Adipocyte (in vitro differentiated cells): ENCODE data around the gene PHF21A.
A peak's percentile ranks its signal among the peaks of the same experiment; 100 is the strongest.

Source experiments
- DNase-seq: peaks from one replicate; pipeline ENCODE4 v3.0.0-alpha.2; 2015; ENCODE audit warnings: low read depth
- H3K27me3 ChIP-seq: replicated peaks from 2 replicates; pipeline ENCODE4 v1.7.0; 2013; ENCODE audit warnings: mild to moderate bottlenecking, low read length, moderate library complexity; ENCODE audit not compliant: control insufficient read depth, insufficient read depth
- H3K36me3 ChIP-seq: 2 replicates; pipeline ENCODE4 v1.7.0; 2013; ENCODE audit warnings: low read length, mild to moderate bottlenecking, moderate library complexity; ENCODE audit not compliant: control insufficient read depth, insufficient read depth, severe bottlenecking
- H3K4me1 ChIP-seq: 2 replicates; pipeline ENCODE4 v1.7.0; 2013; ENCODE audit warnings: mild to moderate bottlenecking, low read length, moderate library complexity; ENCODE audit not compliant: control insufficient read depth, insufficient read depth
- H3K4me3 ChIP-seq: 2 replicates; pipeline ENCODE4 v1.7.0; 2013; ENCODE audit warnings: mild to moderate bottlenecking, low read length, moderate library complexity
- H3K9ac ChIP-seq: 2 replicates; pipeline ENCODE4 v1.7.0; 2013; ENCODE audit warnings: mild to moderate bottlenecking, low read length, moderate library complexity
- H3K9me3 ChIP-seq: 2 replicates; pipeline ENCODE4 v1.7.0; 2013; ENCODE audit warnings: mild to moderate bottlenecking, low read length, moderate library complexity; ENCODE audit not compliant: control insufficient read depth

The PHF21A gene

DNA sequence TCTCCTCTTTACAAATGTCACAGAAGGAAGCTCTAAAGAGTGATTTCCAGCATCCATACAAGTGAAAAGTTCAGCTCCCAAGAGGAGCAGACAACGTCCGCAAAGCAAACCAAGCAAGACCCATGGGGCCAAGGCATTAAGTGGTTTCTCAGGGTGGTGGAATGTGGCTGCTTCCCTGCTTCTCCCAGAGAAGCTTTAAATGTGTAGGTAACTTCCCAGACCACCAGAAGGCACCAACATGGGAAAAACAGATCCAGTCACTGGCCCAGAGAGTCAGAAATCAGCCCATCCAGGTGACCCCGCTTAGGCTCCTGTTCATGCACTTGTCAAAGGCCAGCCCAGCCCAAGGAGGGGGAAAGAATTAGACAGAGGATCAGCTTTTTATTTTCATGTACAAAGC, 13.3 kb upstream of the PHF21A start:
- no peak for DNase-seq
- peaks cover 11% of the 10 kb centered on the region for H3K27me3 ChIP-seq
- H3K36me3 ChIP-seq, result no peaks in the 10 kb centered on the region
- no peaks in the 10 kb centered on the region for H3K4me1 ChIP-seq
- H3K9me3 ChIP-seq, result no peaks in the 10 kb centered on the region
- no peak overlapping the region for H3K9ac ChIP-seq
- no peak overlapping the region for H3K4me3 ChIP-seq

DNA sequence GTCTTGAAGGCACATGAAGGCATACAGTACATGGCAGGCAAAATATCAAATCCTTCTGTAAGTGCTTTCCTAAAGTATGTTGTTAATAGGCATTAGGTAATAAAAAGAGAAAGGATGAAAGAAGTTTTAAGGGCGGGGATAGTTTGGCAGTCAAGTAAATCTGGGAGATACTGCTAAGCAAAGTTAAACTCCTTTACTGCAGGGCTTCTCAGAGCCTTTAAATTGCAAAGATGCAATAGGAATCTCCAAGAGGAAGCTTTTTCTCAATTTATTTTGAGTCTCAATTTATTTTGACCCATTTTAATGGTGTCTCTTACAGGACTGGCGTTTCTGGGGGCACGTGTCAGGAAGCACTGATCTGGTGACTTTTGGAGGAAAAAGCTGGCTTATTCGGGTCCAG, 12.8 kb upstream of the PHF21A start:
- Histone ChIP-seq H3K36me3 (no peaks in the 10 kb centered on the region), H3K9me3 (no peaks in the 10 kb centered on the region), H3K27me3 (peaks cover 11% of the 10 kb centered on the region), H3K4me1 (no peaks in the 10 kb centered on the region), H3K4me3 (no peak overlapping the region), H3K9ac (no peak overlapping the region)
- no peak for DNase-seq

DNA sequence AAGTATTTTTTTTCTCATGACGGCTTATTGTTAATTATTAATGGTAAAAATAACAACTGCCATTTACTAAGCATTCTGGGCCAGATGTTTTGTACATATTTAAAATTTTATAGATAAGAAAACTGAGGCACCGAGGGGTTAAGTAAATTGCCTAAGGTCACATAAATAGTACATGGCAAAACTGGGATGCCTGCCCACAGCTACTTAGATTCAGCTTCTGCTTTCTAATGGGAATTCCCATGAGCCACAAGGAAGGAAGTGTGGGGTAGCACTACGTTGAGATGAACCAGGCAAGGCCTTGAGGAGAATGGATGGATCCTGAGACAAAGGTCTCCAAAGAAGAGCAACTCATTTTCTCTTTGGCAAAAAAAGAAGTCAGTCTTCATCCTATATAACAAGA, 11.9 kb upstream of the PHF21A start:
- no peak for DNase-seq
- Histone ChIP-seq H3K4me3 (no peak overlapping the region), H3K36me3 (no peaks in the 10 kb centered on the region), H3K27me3 (peaks cover 11% of the 10 kb centered on the region), H3K4me1 (no peaks in the 10 kb centered on the region), H3K9me3 (no peaks in the 10 kb centered on the region), H3K9ac (no peak overlapping the region)

DNA sequence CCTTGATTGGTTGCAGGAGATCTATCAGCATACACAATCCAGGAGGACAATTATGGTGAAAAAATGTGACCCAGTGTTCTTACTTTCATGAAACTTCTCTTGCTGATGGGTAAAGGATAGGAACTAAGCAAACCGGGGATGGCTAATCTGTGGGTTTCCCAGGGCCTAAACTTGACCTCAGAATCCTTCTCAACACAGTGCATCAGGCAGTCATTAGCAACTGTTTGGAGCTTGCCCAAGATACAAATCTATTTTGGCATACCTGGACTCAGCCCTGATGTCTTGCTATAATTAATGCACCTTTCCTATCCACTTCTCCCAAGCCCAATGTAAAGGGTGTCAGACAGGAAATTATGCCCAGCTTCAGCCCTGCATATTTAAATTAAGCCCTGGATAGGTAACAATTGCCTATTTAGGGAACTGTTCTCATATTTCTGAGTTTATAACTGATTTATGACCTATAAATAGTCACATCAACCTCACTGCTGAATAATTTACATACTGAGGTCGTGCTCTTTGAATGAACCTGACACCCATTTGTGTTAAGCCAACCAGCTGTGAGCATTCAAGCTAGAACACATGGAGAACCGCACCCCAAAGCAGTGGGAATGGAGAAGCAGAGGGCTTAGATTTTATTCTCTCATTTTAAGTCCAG, 9.2 kb upstream of the PHF21A start:
- H3K4me3 ChIP-seq, result no peak overlapping the region
- peaks cover 7% of the 10 kb centered on the region for H3K27me3 ChIP-seq
- DNase-seq, result no peak
- H3K9ac ChIP-seq, result no peak overlapping the region
- no peaks in the 10 kb centered on the region for H3K9me3 ChIP-seq
- no peaks in the 10 kb centered on the region for H3K4me1 ChIP-seq
- H3K36me3 ChIP-seq, result no peaks in the 10 kb centered on the region

DNA sequence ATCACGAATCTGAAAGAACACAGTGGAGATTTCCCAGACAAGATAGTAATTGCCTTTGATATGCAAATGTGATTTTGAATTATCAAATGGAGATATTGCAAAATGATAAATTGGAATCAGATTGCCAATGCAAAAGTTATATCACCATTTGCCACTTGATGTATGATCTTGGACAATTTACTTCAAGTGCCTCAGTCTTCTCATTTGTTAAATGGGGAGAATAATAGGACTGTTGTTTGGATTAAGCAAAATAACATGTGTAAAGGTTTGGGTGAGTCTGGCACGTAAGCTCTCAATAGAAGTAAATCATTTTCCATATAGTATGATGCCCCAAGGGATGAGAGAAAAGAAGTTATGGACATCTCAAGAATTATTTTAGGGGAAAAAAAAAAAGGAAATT, 7.9 kb upstream of the PHF21A start:
- no peak for DNase-seq
- H3K9ac ChIP-seq, result no peak overlapping the region
- no peaks in the 10 kb centered on the region for H3K9me3 ChIP-seq
- H3K36me3 ChIP-seq, result no peaks in the 10 kb centered on the region
- H3K27me3 ChIP-seq, result no peaks in the 10 kb centered on the region
- H3K4me1 ChIP-seq, result no peaks in the 10 kb centered on the region
- H3K4me3 ChIP-seq, result no peak overlapping the region

DNA sequence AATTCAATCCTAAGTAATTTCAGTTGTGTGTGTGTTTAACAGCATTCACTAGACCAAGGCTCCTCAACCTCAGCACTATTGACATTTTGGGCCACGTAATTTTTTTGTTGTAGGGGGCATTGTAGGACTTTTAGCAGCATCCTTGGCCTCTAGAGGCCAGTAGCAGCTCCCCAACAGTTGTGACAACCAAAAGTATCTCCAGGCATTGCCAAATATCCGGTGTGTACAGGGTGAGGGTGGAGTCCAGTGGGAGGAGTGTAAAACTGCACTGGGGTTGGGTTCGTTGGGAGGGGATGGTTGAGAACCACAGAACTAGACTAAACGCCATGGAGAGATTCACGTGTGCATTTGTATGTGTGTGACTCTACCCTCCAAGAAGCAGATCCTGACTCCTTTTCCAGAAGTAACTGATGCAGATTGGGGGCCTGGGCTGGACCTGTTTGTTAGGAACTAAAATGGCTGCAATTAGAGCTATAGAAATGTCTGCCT, 5.9 kb upstream of the PHF21A start:
- Histone ChIP-seq H3K9ac (no peak overlapping the region), H3K4me1 (peaks cover 14% of the 10 kb centered on the region), H3K36me3 (no peaks in the 10 kb centered on the region), H3K27me3 (no peaks in the 10 kb centered on the region), H3K9me3 (no peaks in the 10 kb centered on the region), H3K4me3 (no peak overlapping the region)
- peak; percentile 59 for DNase-seq

DNA sequence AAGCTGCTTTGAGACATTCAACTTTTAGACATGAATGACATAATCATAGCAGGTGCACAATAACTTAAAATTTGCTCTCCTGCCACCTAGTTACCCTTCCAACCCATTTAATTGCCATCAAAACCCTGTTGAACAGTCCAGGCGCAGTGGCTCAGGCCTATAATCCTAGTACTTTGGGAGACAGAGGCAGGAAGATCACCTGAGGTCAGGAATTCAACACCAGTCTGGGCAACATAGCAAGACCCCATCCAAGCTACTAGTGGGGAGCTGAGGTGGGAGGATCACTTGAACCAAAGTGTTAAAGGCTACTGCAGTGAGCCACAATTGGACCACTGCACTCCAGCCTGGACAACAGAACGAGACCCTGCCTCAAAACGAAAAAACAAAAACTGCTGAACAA, 4.0 kb upstream of the PHF21A start:
- no peaks in the 10 kb centered on the region for H3K9me3 ChIP-seq
- no peaks in the 10 kb centered on the region for H3K36me3 ChIP-seq
- H3K27me3 ChIP-seq, result no peaks in the 10 kb centered on the region
- no peak overlapping the region for H3K9ac ChIP-seq
- no peak for DNase-seq
- H3K4me3 ChIP-seq, result no peak overlapping the region
- H3K4me1 ChIP-seq, result peaks cover 14% of the 10 kb centered on the region

DNA sequence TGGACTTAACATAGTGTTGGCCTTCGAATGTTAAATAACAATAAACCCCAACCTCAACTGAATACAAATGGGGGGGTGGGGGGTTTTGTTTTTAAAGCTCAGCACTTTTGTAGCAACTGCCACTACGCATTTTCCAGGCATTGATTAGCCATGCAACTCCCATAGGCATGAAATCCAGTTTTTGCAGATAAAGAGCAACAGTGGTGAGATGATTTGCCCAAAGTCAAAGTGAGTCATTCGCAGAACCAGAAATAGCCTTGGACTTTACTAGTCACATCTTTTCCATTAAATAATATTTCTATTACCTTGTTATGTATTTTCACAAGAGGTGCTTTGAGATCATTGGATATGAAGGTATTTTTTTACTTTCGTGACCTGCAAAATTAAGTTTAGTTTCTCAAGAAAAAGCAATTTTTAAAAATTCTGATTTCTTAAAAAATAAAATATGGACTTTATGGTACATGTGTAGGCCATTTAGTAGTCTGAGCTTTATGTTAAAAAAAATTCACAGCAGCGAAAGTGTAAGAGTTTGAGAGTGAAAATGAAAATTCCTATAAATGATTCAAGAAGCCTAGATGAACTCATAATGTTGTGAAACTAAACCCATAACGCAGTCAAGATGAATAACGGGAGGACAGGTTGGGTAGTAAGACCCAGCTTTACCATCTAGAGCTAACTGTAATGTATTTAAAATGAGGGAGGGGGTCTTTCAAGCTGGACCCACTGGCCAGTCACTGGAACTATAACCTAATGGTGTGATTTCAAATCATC, 1.9 kb upstream of the PHF21A start:
- Histone ChIP-seq H3K27me3 (no peaks in the 10 kb centered on the region), H3K4me1 (peaks cover 25% of the 10 kb centered on the region), H3K9me3 (no peaks in the 10 kb centered on the region), H3K36me3 (no peaks in the 10 kb centered on the region), H3K4me3 (no peak overlapping the region), H3K9ac (peak overlapping the region; percentile 83)
- DNase-seq, result peak; percentile 39

DNA sequence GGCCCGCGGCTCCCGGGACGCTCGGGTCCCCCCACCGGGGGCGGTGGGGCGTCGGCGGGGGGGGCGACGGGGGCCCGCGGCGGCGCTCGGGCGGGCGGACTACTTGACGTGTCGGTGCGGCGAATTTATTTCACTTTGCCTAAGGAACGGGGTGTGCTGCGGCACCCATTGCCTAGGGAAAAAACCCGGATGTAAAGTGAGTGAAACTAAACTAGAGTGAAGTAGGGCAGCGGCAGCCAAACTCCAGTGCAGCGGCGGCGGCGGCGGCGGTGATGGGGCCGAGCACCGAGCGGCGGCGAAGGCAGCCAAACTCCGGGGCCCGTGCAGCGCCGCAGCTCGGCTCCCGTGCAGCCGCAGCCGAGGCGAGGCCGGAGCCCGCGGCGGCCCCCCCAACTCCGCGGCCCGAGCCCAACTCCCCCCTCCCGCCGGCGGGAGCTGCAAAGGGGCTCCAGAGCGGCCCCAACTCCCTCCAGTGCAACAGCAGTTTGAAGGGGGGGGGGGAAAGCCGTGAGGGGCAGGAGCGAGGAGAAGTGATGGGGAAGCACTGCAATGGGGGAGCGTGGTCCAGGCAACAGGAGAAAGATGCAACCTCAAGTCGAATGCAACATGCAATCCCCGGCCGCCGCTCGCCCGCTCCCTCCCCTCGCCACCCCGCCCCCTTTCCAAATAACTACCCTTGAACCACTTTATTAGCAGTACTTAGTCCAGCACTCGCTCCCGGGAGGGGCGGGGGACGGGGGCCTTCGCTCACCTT, 647 bp upstream of the PHF21A start:
- Histone ChIP-seq H3K4me3 (peak overlapping the region; percentile 81), H3K36me3 (no peaks in the 10 kb centered on the region), H3K27me3 (no peaks in the 10 kb centered on the region), H3K4me1 (peaks cover 37% of the 10 kb centered on the region), H3K9me3 (no peaks in the 10 kb centered on the region), H3K9ac (peak overlapping the region; percentile 83)
- peak; percentile 96 for DNase-seq

DNA sequence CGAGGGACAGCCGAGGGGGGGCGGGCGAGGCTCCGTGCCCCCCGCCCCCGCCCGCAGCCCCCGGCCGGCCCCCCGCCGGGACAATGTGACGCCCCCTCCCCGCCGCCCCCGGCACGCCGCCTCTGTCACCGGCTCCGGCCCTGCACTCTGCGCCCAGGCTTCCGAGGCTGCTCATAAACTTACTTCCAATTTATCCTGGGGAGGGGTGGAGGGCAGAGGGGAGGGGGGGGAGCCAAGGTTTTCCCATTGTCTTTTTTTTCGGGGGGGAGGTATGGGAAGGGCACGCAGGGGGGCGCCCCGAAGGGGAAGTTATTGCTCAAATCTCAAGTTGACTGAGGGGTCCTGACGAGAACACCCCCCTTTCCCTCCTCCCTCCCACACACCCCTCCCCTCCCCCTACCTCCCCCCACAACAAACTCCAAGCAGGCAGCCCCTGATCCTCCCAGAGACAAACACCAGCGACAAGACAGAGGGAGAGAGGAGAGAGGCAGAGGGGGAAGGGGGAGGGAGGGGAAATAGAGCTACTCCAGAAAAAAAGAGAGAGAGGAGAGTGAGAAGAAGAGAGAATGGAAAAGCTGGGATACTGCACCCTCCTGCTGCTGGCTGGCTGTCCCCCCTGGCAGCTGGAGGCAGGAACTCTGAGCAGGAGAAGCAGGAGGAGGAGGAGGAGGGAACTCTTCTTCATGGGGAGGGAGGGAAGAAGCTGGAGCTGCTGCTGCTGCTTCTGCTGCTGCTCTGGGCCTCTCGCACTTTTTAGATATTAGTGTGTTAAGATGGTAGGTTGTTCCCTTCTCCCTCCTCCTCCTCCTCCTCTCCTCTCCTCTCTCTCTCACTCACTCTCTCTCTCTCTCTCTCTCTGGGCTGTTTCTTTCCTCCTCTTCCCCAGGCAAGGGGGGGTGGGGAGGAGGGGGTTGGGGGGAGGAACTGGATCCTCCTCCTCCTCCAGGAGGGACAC, 631 bp downstream of the PHF21A start:
- DNase-seq, result peak; percentile 73
- no peaks in the 10 kb centered on the region for H3K36me3 ChIP-seq
- peak overlapping the region; percentile 91 for H3K4me3 ChIP-seq
- no peaks in the 10 kb centered on the region for H3K27me3 ChIP-seq
- no peaks in the 10 kb centered on the region for H3K9me3 ChIP-seq
- peak overlapping the region; percentile 88 for H3K9ac ChIP-seq
- H3K4me1 ChIP-seq, result peaks cover 39% of the 10 kb centered on the region
